GM12878 (cell line): ENCODE measurements around the gene GNPTG. TPM values are rescaled to one million over a fixed set of nuclear protein-coding genes. Genes with fewer than 3 reads are reported as not detected.
A peak's percentile ranks its signal among the peaks of the same experiment; 100 is the strongest.

ENCODE experiments used
- BCLAF1 ChIP-seq: fragments of 450-650 bp; IDR thresholded peaks from 2 replicates; pipeline ENCODE4 v1.6.1; 2017; ENCODE audit warnings: antibody characterized with exemption, mild to moderate bottlenecking, moderate library complexity
- CBX3 ChIP-seq: fragments of 200-600 bp; sonication (generic); IDR thresholded peaks from 2 replicates; pipeline ENCODE4 v1.6.1; 2016; ENCODE audit warnings: low read depth, borderline replicate concordance
- CEBPB ChIP-seq, 2 experiments: fragments of 150-350 bp in 1 of 2; IDR thresholded peaks; 2 replicates each; pipeline ENCODE4 v1.6.1; 2012 to 2014; ENCODE audit warnings: low read depth in 2 of 2, low read length in 2 of 2, borderline replicate concordance in 1 of 2, inconsistent platforms in 1 of 2
- CEBPZ ChIP-seq: fragments of 150-350 bp; IDR thresholded peaks from 2 replicates; pipeline ENCODE4 v1.6.1; 2016; ENCODE audit warnings: low read depth, low read length
- CHD1 ChIP-seq: IDR thresholded peaks from 2 replicates; pipeline ENCODE4 v1.6.1; 2012; ENCODE audit warnings: low read depth, low read length, improper control_type of control experiment
- CHD4 ChIP-seq: fragments of 200-600 bp; sonication (generic); IDR thresholded peaks from 2 replicates; pipeline ENCODE4 v1.6.1; 2016; ENCODE audit warnings: mild to moderate bottlenecking
- EGR1 ChIP-seq, 2 experiments: IDR thresholded peaks; 1 replicate in 1 of 2; 2 replicates in 1 of 2; pipeline ENCODE4 v1.6.1; 2011 to 2012; ENCODE audit warnings: low read depth in 2 of 2, low read length in 2 of 2, borderline replicate concordance in 1 of 2, mild to moderate bottlenecking in 1 of 2, moderate library complexity in 1 of 2
- FOXM1 ChIP-seq: IDR thresholded peaks from 2 replicates; pipeline ENCODE4 v1.6.1; 2012; ENCODE audit warnings: low read depth, mild to moderate bottlenecking, inconsistent platforms, low read length, moderate library complexity
- HDAC6 ChIP-seq: fragments of 200-600 bp; sonication (generic); IDR thresholded peaks from one replicate; pipeline ENCODE4 v1.8.0; 2017; ENCODE audit warnings: antibody characterized with exemption; ENCODE audit not compliant: unreplicated experiment
- JUNB ChIP-seq: IDR thresholded peaks from 2 replicates; pipeline ENCODE4 v1.6.1; 2016; ENCODE audit warnings: antibody characterized with exemption, mild to moderate bottlenecking
- MTA3 ChIP-seq: IDR thresholded peaks from 2 replicates; pipeline ENCODE4 v1.6.1; 2012; ENCODE audit warnings: low read length, inconsistent platforms, borderline replicate concordance
- NBN ChIP-seq: fragments of 450-650 bp; IDR thresholded peaks from 2 replicates; pipeline ENCODE4 v1.6.1; 2016
- POLR2AphosphoS5 ChIP-seq: IDR thresholded peaks from 2 replicates; pipeline ENCODE4 v1.6.1; 2011; ENCODE audit warnings: mild to moderate bottlenecking, low read length, inconsistent platforms
- POU2F2 ChIP-seq: IDR thresholded peaks from 3 replicates; pipeline ENCODE4 v1.6.1; 2011; ENCODE audit warnings: low read depth, mild to moderate bottlenecking, low read length, borderline replicate concordance
- RBBP5 ChIP-seq: fragments of 200-600 bp; sonication (generic); conservative IDR thresholded peaks from 2 replicates; pipeline ENCODE4 v1.6.1; 2016
- RCOR1 ChIP-seq: conservative IDR thresholded peaks from 2 replicates; pipeline ENCODE4 v1.6.1; 2012; ENCODE audit warnings: low read depth, low read length, improper control_type of control experiment
- RUNX3 ChIP-seq: IDR thresholded peaks from 2 replicates; pipeline ENCODE4 v1.6.1; 2012; ENCODE audit warnings: low read length, inconsistent platforms
- SUZ12 ChIP-seq: fragments of 200-600 bp; sonication (generic); IDR thresholded peaks from one replicate; pipeline ENCODE4 v1.6.1; 2018; ENCODE audit warnings: antibody characterized with exemption, mild to moderate bottlenecking; ENCODE audit not compliant: unreplicated experiment
- USF1 ChIP-seq: IDR thresholded peaks from 2 replicates; pipeline ENCODE4 v1.6.1; 2011; ENCODE audit warnings: borderline replicate concordance, low read depth, mild to moderate bottlenecking, moderate library complexity, mixed read lengths, low read length; ENCODE audit not compliant: insufficient read depth; ENCODE audit errors: extremely low read length
- ZBTB33 ChIP-seq: fragments of 450-650 bp; IDR thresholded peaks from 2 replicates; pipeline ENCODE4 v1.6.1; 2017; ENCODE audit warnings: mild to moderate bottlenecking
- ZNF274 ChIP-seq: IDR thresholded peaks from one replicate; pipeline ENCODE4 v1.8.0; 2011; ENCODE audit not compliant: insufficient read length, insufficient read depth
- polyA plus RNA-seq, 11 experiments: library from polyadenylated mRNA; depleted of rRNA in 4 of 11; unstranded in 6 of 11; stranded (reverse) in 5 of 11; fragments of >200 nt; fragmentation: Nextera tagmentation in 4 of 11; fragmentation: Illumina TruSeq in 1 of 11; extraction: Ambion mirVana in 4 of 11; extraction: Trizol in 1 of 11; gene quantifications; 1 replicate in 1 of 11; 2 replicates in 10 of 11; pipeline versions ENCODE4 v1.2.1 to v1.2.3, GENCODE V29; 2011 to 2016; ENCODE audit warnings: inconsistent platforms in 2 of 11, missing spikeins in 2 of 11, low read depth in 1 of 11
- total RNA-seq, 4 experiments: library from RNA; depleted of rRNA in 3 of 4; stranded (reverse); fragments of >200 nt in 3 of 4; fragmentation: Illumina TruSeq in 1 of 4; extraction: Trizol in 1 of 4; gene quantifications; 2 replicates each; pipeline versions ENCODE4 v1.2.1 to v1.2.3, GENCODE V29; 2013 to 2021

The GNPTG gene
- total and polyA plus RNA-seq, 10 of the 15 experiments (the other 5 are each of a cell fraction or from before 2014, with no cell fraction given) = 0.80 to 32.6 (median 20.9) TPM

- TF ChIP-seq ZBTB33 (no peak), JUNB (peak; percentile 99), RBBP5 (no peak), BCLAF1 (no peak), RCOR1 (no peak), CBX3 (no peak), EGR1 (IDR thresholded peaks at IDR 0.05; ENCODE audit: borderline replicate concordance in 1 of 2, low read depth in 2 of 2, low read length in 2 of 2) (peak in 1 of 2 experiments; percentile 9; a peak in 1 of 3 replicates), POU2F2 (no peak), POLR2AphosphoS5 (peak; percentile 18; the same call in 1 of the 2 replicates), CEBPZ (no peak), HDAC6 (no peak), USF1 (no peak), SUZ12 (no peak), FOXM1 (no peak), CHD1 (0 out of 2 replicates have a peak, but pooled peaks have one; percentile 38), MTA3 (no peak), CEBPB (IDR thresholded peaks at IDR 0.05; ENCODE audit: borderline replicate concordance in 1 of 2, low read depth in 2 of 2, low read length in 2 of 2) (no peak), RUNX3 (peak; percentile 53), ZNF274 (no peak), CHD4 (no peak), NBN (peak; percentile 98)
Measured at GRCh38 chr16:1308977-1309885, 42.5 kb upstream of the GNPTG start, which contains the start of gene UBE2I (continued).
